CD8-positive, alpha-beta memory T cell (primary cell): Measurements from ENCODE around the gene DNAJC24. TPM values are rescaled to one million over a fixed set of nuclear protein-coding genes. Genes with fewer than 3 reads are reported as not detected.

Source experiments
- CTCF ChIA-PET: fragments of 350-600 bp; sonication (Branson Sonifier 250); formaldehyde crosslinking; loops from one replicate; lab custom pipeline; 2021; ENCODE audit warnings: antibody characterized with exemption; lab: Charles Lee
- POLR2A ChIA-PET: fragments of 350-600 bp; sonication (Branson Sonifier 250); formaldehyde crosslinking; loops from one replicate; lab custom pipeline; 2021; ENCODE audit warnings: antibody characterized with exemption; lab: Charles Lee
- DNase-seq, 5 donors: peaks; one replicate each; pipeline versions ENCODE4 v3.0.0 to v3.0.0-alpha.2; 2020 to 2022; ENCODE audit warnings: mixed read lengths in 1 of 5
- H3K27ac ChIP-seq: one replicate; pipeline ENCODE4 v1.7.0; 2013; ENCODE audit warnings: low read depth, mild to moderate bottlenecking, low read length, moderate library complexity
- H3K27me3 ChIP-seq: 2 replicates; pipeline ENCODE4 v1.7.0; 2013; ENCODE audit warnings: low read length, mild to moderate bottlenecking; ENCODE audit not compliant: insufficient read depth, poor library complexity, severe bottlenecking
- H3K36me3 ChIP-seq: 2 replicates; pipeline ENCODE4 v1.7.0; 2013; ENCODE audit warnings: mild to moderate bottlenecking, low read length, moderate library complexity; ENCODE audit not compliant: insufficient read depth
- H3K4me1 ChIP-seq: 2 replicates; pipeline ENCODE4 v1.7.0; 2013; ENCODE audit warnings: mild to moderate bottlenecking, low read length, moderate library complexity; ENCODE audit not compliant: insufficient read depth
- H3K4me3 ChIP-seq: 2 replicates; pipeline ENCODE4 v1.7.0; 2013; ENCODE audit warnings: mild to moderate bottlenecking, low read length
- H3K9me3 ChIP-seq: 2 replicates; pipeline ENCODE4 v1.7.0; 2013; ENCODE audit warnings: mild to moderate bottlenecking, low read length
- H3K27ac Mint-ChIP-seq, 8 donors: one replicate each; pipeline ENCODE4 v1.8.0; 2020 to 2021; ENCODE audit warnings: mixed read lengths in 8 of 8, mild to moderate bottlenecking in 6 of 8, inconsistent platforms in 3 of 8, moderate library complexity in 3 of 8
- H3K27me3 Mint-ChIP-seq, 2 donors: one replicate each; pipeline ENCODE4 v1.8.0; 2020 to 2021; ENCODE audit warnings: mixed read lengths in 2 of 2, mild to moderate bottlenecking in 1 of 2, moderate library complexity in 1 of 2
- H3K36me3 Mint-ChIP-seq, 3 donors: one replicate each; pipeline ENCODE4 v1.8.0; 2020 to 2021; ENCODE audit warnings: mixed read lengths in 3 of 3, inconsistent platforms in 1 of 3, mild to moderate bottlenecking in 1 of 3
- H3K4me1 Mint-ChIP-seq, 3 donors: one replicate each; pipeline ENCODE4 v1.8.0; 2020 to 2021; ENCODE audit warnings: mixed read lengths in 3 of 3, inconsistent platforms in 1 of 3, mild to moderate bottlenecking in 1 of 3
- H3K4me3 Mint-ChIP-seq, 7 donors: one replicate each; pipeline ENCODE4 v1.8.0; 2020 to 2021; ENCODE audit warnings: mixed read lengths in 7 of 7, mild to moderate bottlenecking in 6 of 7, moderate library complexity in 4 of 7, inconsistent platforms in 2 of 7
- H3K9me3 Mint-ChIP-seq, 5 donors: one replicate each; pipeline ENCODE4 v1.8.0; 2020 to 2022; ENCODE audit warnings: mixed read lengths in 5 of 5, mild to moderate bottlenecking in 3 of 5, moderate library complexity in 2 of 5, inconsistent platforms in 1 of 5
- polyA plus RNA-seq: library from polyadenylated mRNA; unstranded; fragments of 300-500 nt; fragmentation: Illumina TruSeq; gene quantifications from one replicate; pipeline ENCODE4 v1.2.3, GENCODE V29; 2021
- total RNA-seq, 2 experiments: library from RNA; stranded (reverse); gene quantifications; one replicate each; pipeline ENCODE4 v1.2.3, GENCODE V29; 2021

The DNAJC24 gene
- total and polyA plus RNA-seq, 3 experiments from 2014 or later, result 12.4 to 25.9 (median 21.9) TPM

- Histone ChIP-seq H3K4me3 (no peak overlapping the region), H3K9me3 (no peaks in the 10 kb centered on the region), H3K27ac (no peak overlapping the region), H3K27me3 (no peaks in the 10 kb centered on the region), H3K36me3 (no peaks in the 10 kb centered on the region), H3K4me1 (no peaks in the 10 kb centered on the region)
- ChIA-PET CTCF (no interaction called here), POLR2A (no interaction called here)
- Mint-ChIP-seq H3K4me3 (no peak overlapping the region), H3K27ac (no peak overlapping the region), H3K36me3 (no peaks in the 10 kb centered on the region), H3K27me3 (peaks cover 14 to 61% of the 10 kb centered on the region in 2 donors), H3K9me3 (peaks cover 0 to 1% (median 0%) of the 10 kb centered on the region in 5 donors), H3K4me1 (no peaks in the 10 kb centered on the region)
- no peak for DNase-seq
Measured at GRCh38 chr11:31337806-31338205, 31.9 kb upstream of the DNAJC24 start.

- H3K36me3 Mint-ChIP-seq, result no peaks in the 10 kb centered on the region
- H3K9me3 Mint-ChIP-seq, result no peaks in the 10 kb centered on the region
- no peak overlapping the region for H3K4me3 Mint-ChIP-seq
- H3K27ac ChIP-seq, result no peak overlapping the region
- no peaks in the 10 kb centered on the region for H3K9me3 ChIP-seq
- no peaks in the 10 kb centered on the region for H3K4me1 ChIP-seq
- H3K27ac Mint-ChIP-seq, result no peak overlapping the region
- H3K36me3 ChIP-seq, result no peaks in the 10 kb centered on the region
- peak in 1 of 5 donors; percentile 17 for DNase-seq
- CTCF ChIA-PET, result no interaction called here
- H3K27me3 ChIP-seq, result no peaks in the 10 kb centered on the region
- H3K4me3 ChIP-seq, result no peak overlapping the region
- POLR2A ChIA-PET, result no interaction called here
- no peaks in the 10 kb centered on the region for H3K4me1 Mint-ChIP-seq
- H3K27me3 Mint-ChIP-seq, result peaks cover 9 to 49% of the 10 kb centered on the region in 2 donors
Measured at GRCh38 chr11:31340903-31341572, 28.6 kb upstream of the DNAJC24 start.

- no peak for DNase-seq
- Histone ChIP-seq H3K4me1 (no peaks in the 10 kb centered on the region), H3K27me3 (peaks cover 4% of the 10 kb centered on the region), H3K4me3 (no peak overlapping the region), H3K9me3 (no peaks in the 10 kb centered on the region), H3K27ac (no peak overlapping the region), H3K36me3 (no peaks in the 10 kb centered on the region)
- Mint-ChIP-seq H3K4me3 (no peak overlapping the region), H3K9me3 (no peaks in the 10 kb centered on the region), H3K4me1 (no peaks in the 10 kb centered on the region), H3K27ac (no peak overlapping the region), H3K36me3 (no peaks in the 10 kb centered on the region), H3K27me3 (peaks cover 7 to 39% of the 10 kb centered on the region in 2 donors)
- CTCF ChIA-PET, result no interaction called here
- POLR2A ChIA-PET, result no interaction called here
Measured at GRCh38 chr11:31351168-31351567, 18.5 kb upstream of the DNAJC24 start.

DNA sequence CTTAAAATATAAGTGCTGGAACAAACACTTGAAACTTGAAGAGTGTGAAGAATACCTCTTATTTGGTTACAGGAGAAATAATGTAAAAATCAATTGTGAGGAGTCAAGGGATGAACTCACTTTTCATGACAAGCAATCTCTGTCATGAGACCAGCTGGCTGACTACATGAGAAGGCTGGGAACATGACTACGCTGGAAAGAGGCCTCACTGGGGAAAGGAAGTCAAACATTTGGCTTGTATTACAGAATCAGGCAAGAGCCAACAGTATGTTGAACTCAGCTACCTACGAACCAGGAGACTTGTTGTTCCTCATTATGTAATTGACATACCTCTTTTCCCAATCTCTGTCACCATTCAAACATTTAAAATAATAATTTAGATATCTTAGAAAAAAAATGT, 14.5 kb upstream of the DNAJC24 start:
- no peaks in the 10 kb centered on the region for H3K4me1 ChIP-seq
- CTCF ChIA-PET, result no interaction called here
- no peak overlapping the region for H3K4me3 ChIP-seq
- no peaks in the 10 kb centered on the region for H3K36me3 ChIP-seq
- Mint-ChIP-seq H3K9me3 (no peaks in the 10 kb centered on the region), H3K27ac (no peak overlapping the region), H3K4me3 (no peak overlapping the region), H3K36me3 (no peaks in the 10 kb centered on the region), H3K4me1 (no peaks in the 10 kb centered on the region), H3K27me3 (peaks cover 7 to 35% of the 10 kb centered on the region in 2 donors)
- no peak overlapping the region for H3K27ac ChIP-seq
- POLR2A ChIA-PET, result no interaction called here
- no peak for DNase-seq
- H3K27me3 ChIP-seq, result peaks cover 4% of the 10 kb centered on the region
- no peaks in the 10 kb centered on the region for H3K9me3 ChIP-seq

DNA sequence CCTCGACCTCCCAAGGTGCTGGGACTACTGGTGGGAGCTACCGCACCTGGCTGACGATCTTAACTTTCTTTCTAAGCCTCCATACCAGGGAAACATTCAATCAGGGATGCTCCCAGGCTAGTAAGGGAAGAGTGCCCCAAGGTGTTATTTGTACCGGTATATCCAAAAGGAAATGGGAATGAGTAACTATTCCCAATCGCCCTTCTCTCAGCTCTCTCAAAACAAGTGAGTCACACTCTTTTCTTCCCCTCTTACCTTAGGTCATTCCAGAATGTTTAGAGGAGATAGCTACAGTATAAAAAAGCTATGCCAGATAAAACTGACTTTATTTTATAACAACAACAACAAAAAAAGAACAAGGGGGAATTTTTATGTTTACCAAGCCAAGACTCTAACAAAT, 13.8 kb upstream of the DNAJC24 start:
- Mint-ChIP-seq H3K4me1 (no peaks in the 10 kb centered on the region), H3K27ac (no peak overlapping the region), H3K9me3 (no peaks in the 10 kb centered on the region), H3K27me3 (peaks cover 7 to 39% of the 10 kb centered on the region in 2 donors), H3K4me3 (no peak overlapping the region), H3K36me3 (no peaks in the 10 kb centered on the region)
- ChIA-PET POLR2A (no interaction called here), CTCF (no interaction called here)
- no peak for DNase-seq
- Histone ChIP-seq H3K27ac (no peak overlapping the region), H3K4me1 (no peaks in the 10 kb centered on the region), H3K4me3 (no peak overlapping the region), H3K36me3 (no peaks in the 10 kb centered on the region), H3K9me3 (no peaks in the 10 kb centered on the region), H3K27me3 (no peaks in the 10 kb centered on the region)

- Histone ChIP-seq H3K27me3 (no peaks in the 10 kb centered on the region), H3K9me3 (no peaks in the 10 kb centered on the region), H3K27ac (no peak overlapping the region), H3K4me3 (no peak overlapping the region), H3K4me1 (peaks cover 12% of the 10 kb centered on the region), H3K36me3 (no peaks in the 10 kb centered on the region)
- ChIA-PET POLR2A (no interaction called here), CTCF (no interaction called here)
- DNase-seq, result no peak
- Mint-ChIP-seq H3K4me1 (peaks cover 7 to 19% (median 9%) of the 10 kb centered on the region in 3 donors), H3K4me3 (peak overlapping the region in 2 of 7 donors; percentile 15 to 19), H3K9me3 (no peaks in the 10 kb centered on the region), H3K27ac (peak overlapping the region in 1 of 8 donors; percentile 76), H3K36me3 (peaks cover 0 to 2% (median 0%) of the 10 kb centered on the region in 3 donors), H3K27me3 (peaks cover 0 to 11% of the 10 kb centered on the region in 2 donors)
Measured at GRCh38 chr11:31361743-31362142, 7.9 kb upstream of the DNAJC24 start.

- H3K27me3 Mint-ChIP-seq, result peaks cover 0 to 8% of the 10 kb centered on the region in 2 donors
- no peaks in the 10 kb centered on the region for H3K9me3 ChIP-seq
- H3K4me3 Mint-ChIP-seq, result peak overlapping the region in 5 of 7 donors; percentile 0 to 55 (median 38)
- DNase-seq, result peak in 3 of 5 donors; percentile 8 to 29 (median 14)
- peaks cover 38 to 55% (median 51%) of the 10 kb centered on the region in 3 donors for H3K4me1 Mint-ChIP-seq
- H3K4me3 ChIP-seq, result no peak overlapping the region
- ChIA-PET POLR2A (no interaction called here), CTCF (no interaction called here)
- no peak overlapping the region for H3K27ac ChIP-seq
- no peaks in the 10 kb centered on the region for H3K9me3 Mint-ChIP-seq
- H3K36me3 Mint-ChIP-seq, result peaks cover 0 to 10% (median 2%) of the 10 kb centered on the region in 3 donors
- peaks cover 33% of the 10 kb centered on the region for H3K4me1 ChIP-seq
- no peaks in the 10 kb centered on the region for H3K27me3 ChIP-seq
- H3K27ac Mint-ChIP-seq, result peak overlapping the region in 7 of 8 donors; percentile 3 to 63 (median 33)
- no peaks in the 10 kb centered on the region for H3K36me3 ChIP-seq
Measured at GRCh38 chr11:31366795-31367194, 2.9 kb upstream of the DNAJC24 start.

- Mint-ChIP-seq H3K27ac (no peak overlapping the region), H3K4me1 (peaks cover 37 to 73% (median 65%) of the 10 kb centered on the region in 3 donors), H3K27me3 (no peaks in the 10 kb centered on the region), H3K4me3 (peak overlapping the region in 1 of 7 donors; percentile 0), H3K9me3 (no peaks in the 10 kb centered on the region), H3K36me3 (peaks cover 3 to 29% (median 12%) of the 10 kb centered on the region in 3 donors)
- Histone ChIP-seq H3K4me3 (no peak overlapping the region), H3K36me3 (no peaks in the 10 kb centered on the region), H3K9me3 (no peaks in the 10 kb centered on the region), H3K4me1 (peaks cover under 1% of the 10 kb centered on the region), H3K27ac (no peak overlapping the region), H3K27me3 (no peaks in the 10 kb centered on the region)
- DNase-seq, result no peak
- ChIA-PET CTCF (no interaction called here), POLR2A (no interaction called here)
Measured at GRCh38 chr11:31375879-31376278, 6.2 kb downstream of the DNAJC24 start.
